Amygdala (tissue), 56 donors: ENCODE measurements around the gene LARGE2.

Source experiments
- DNase-seq, 56 donors: peaks; one replicate each; lab custom pipeline; 2025; lab: John Stamatoyannopoulos, UW

Gene LARGE2

GRCh38 chr11:45947885-45948284, 25.4 kb downstream of the LARGE2 start:
- DNase-seq: no peak

- DNase-seq: peak in 23 of 56 donors; percentile 9 to 80 (median 36)
These were observed 25.9 kb downstream of the LARGE2 start for GRCh38 chr11:45948356-45948755.

GRCh38 chr11:45949992-45950407, 27.5 kb downstream of the LARGE2 start:
- DNase-seq: peak in 5 of 56 donors; percentile 17 to 26 (median 25)

- no peak for DNase-seq
These were observed 37.4 kb downstream of the LARGE2 start for GRCh38 chr11:45959851-45960250.

GRCh38 chr11:45960387-45961095, 38.1 kb downstream of the LARGE2 start:
- no peak for DNase-seq

GRCh38 chr11:45961751-45962240, 39.3 kb downstream of the LARGE2 start:
- no peak for DNase-seq

- DNase-seq: peak in 42 of 56 donors; percentile 6 to 73 (median 36)
These were observed 42.5 kb downstream of the LARGE2 start for GRCh38 chr11:45964911-45965389.

GRCh38 chr11:45967506-45967905, 45.0 kb downstream of the LARGE2 start:
- DNase-seq: no peak

- no peak for DNase-seq
These were observed 46.4 kb downstream of the LARGE2 start for GRCh38 chr11:45968901-45969300.

- peak in 1 of 56 donors; percentile 6 for DNase-seq
These were observed 51.1 kb downstream of the LARGE2 start for GRCh38 chr11:45973601-45974000.

GRCh38 chr11:45974806-45975205, 52.4 kb downstream of the LARGE2 start:
- no peak for DNase-seq
